Measurements from ENCODE around the gene SLC29A2.
A peak's percentile ranks its signal among the peaks of the same experiment; 100 is the strongest.
"Not testable (repeated sequence)": the region's sequence is repeated elsewhere in the genome, so short reads cannot be mapped to it uniquely, and the experiment has no call there.

SLC29A2 gene

DNA sequence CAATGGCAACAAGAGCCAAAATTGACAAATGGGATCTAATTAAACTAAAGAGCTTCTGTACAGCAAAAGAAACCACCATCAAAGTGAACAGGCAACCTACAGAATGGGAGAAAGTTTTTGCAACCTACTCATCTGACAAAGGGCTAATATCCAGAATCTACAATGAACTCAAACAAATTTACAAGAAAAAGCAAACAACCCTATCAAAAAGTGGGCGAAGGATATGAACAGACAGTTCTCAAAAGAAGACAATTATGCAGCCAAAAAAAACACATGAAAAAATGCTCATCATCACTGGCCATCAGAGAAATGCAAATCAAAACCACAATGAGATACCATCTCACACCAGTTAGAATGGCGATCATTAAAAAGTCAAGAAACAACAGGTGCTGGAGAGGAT lies 51.3 kb downstream of the SLC29A2 start:
- not testable (repeated sequence) for H3K9me3 ChIP-seq (replicated peaks in 1 of 2; ENCODE audit: control insufficient read depth in 2 of 2, insufficient read depth in 1 of 2, low read depth in 1 of 2, low read length in 2 of 2); H3K79me1 ChIP-seq (ENCODE audit: low read depth, low read length); H3K14ac ChIP-seq (ENCODE audit: low read length); H3K23ac ChIP-seq (ENCODE audit: low read depth, low read length, poor library complexity); H2AFZ ChIP-seq (ENCODE audit: low read length); DNase-seq (ENCODE audit: low spot score); H2BK12ac ChIP-seq (ENCODE audit: low read length); H3K4me2 ChIP-seq (ENCODE audit: insufficient read depth, low read length, poor library complexity, severe bottlenecking); H3K4me3 ChIP-seq (ENCODE audit: low read length in 2 of 2); H3K36me3 ChIP-seq (replicated peaks in 1 of 2; ENCODE audit: control insufficient read depth in 2 of 2, insufficient read depth in 2 of 2, low read length in 2 of 2); H3K9ac ChIP-seq (ENCODE audit: low read depth, low read length, poor library complexity); H2BK5ac ChIP-seq (ENCODE audit: low read length); H2BK120ac ChIP-seq (ENCODE audit: low read depth, low read length); H3K27me3 ChIP-seq (ENCODE audit: control insufficient read depth in 3 of 3, insufficient read depth in 3 of 3, low read depth in 1 of 3, low read length in 3 of 3); H4K91ac ChIP-seq (ENCODE audit: low read depth, low read length, poor library complexity); H2AK5ac ChIP-seq (ENCODE audit: low read depth, low read length); H4K8ac ChIP-seq (ENCODE audit: low read depth, low read length); H3K18ac ChIP-seq (ENCODE audit: low read length); H3K4ac ChIP-seq (ENCODE audit: low read length); H3K27ac ChIP-seq (replicated peaks; ENCODE audit: low read length); H2BK15ac ChIP-seq (ENCODE audit: low read length)
- H3K4me1 ChIP-seq (ENCODE audit: control insufficient read depth in 2 of 2, insufficient read depth in 1 of 2, low read depth in 1 of 2, low read length in 2 of 2) = peaks cover 29 to 34% of the 10 kb centered on the region in 2 donors
- no CpG with 5 or more reads among the region's 2 CpGs for WGBS, 2 donors (ENCODE audit: extremely low coverage in 2 of 2, insufficient read length in 2 of 2, insufficient replicate concordance in 1 of 2)

DNA sequence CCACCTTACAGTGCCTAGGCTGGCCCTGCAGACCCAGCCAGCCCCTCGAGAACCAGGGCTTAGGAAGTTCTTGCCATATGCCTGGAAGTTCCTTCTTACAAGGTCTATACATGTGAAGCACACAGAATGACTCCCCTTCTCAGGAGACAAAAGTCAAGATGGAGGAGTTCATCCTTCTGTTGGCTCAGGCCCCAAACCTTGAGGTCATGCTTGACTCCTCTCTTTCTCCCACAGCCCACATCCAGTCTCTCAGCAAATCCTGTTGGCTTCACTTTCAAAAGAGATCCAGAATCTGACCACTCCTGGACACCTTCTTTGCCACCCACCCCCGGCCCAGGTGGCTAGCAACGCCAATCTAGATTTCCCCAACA lies 53.0 kb downstream of the SLC29A2 start:
- Histone ChIP-seq H2AK5ac (ENCODE audit: low read depth, low read length) (no peak overlapping the region), H2BK120ac (ENCODE audit: low read depth, low read length) (no peak overlapping the region), H4K91ac (ENCODE audit: low read depth, low read length, poor library complexity) (no peak overlapping the region), H3K14ac (ENCODE audit: low read length) (no peak overlapping the region), H3K27me3 (ENCODE audit: control insufficient read depth in 3 of 3, insufficient read depth in 3 of 3, low read depth in 1 of 3, low read length in 3 of 3) (no peaks in the 10 kb centered on the region), H3K4me2 (ENCODE audit: insufficient read depth, low read length, poor library complexity, severe bottlenecking) (no peak overlapping the region), H3K79me1 (ENCODE audit: low read depth, low read length) (no peaks in the 10 kb centered on the region), H3K36me3 (replicated peaks in 1 of 2; ENCODE audit: control insufficient read depth in 2 of 2, insufficient read depth in 2 of 2, low read length in 2 of 2) (no peaks in the 10 kb centered on the region), H4K8ac (ENCODE audit: low read depth, low read length) (peak overlapping the region; percentile 45), H3K18ac (ENCODE audit: low read length) (no peak overlapping the region), H2AFZ (ENCODE audit: low read length) (peak overlapping the region; percentile 84), H3K27ac (replicated peaks; ENCODE audit: low read length) (no peak overlapping the region), H2BK12ac (ENCODE audit: low read length) (peak overlapping the region; percentile 31), H3K4me1 (ENCODE audit: control insufficient read depth in 2 of 2, insufficient read depth in 1 of 2, low read depth in 1 of 2, low read length in 2 of 2) (peaks cover 25 to 31% of the 10 kb centered on the region in 2 donors), H2BK5ac (ENCODE audit: low read length) (no peak overlapping the region), H3K23ac (ENCODE audit: low read depth, low read length, poor library complexity) (no peak overlapping the region), H3K9me3 (replicated peaks in 1 of 2; ENCODE audit: control insufficient read depth in 2 of 2, insufficient read depth in 1 of 2, low read depth in 1 of 2, low read length in 2 of 2) (no peaks in the 10 kb centered on the region), H2BK15ac (ENCODE audit: low read length) (no peak overlapping the region), H3K4me3 (ENCODE audit: low read length in 2 of 2) (no peak overlapping the region), H3K9ac (ENCODE audit: low read depth, low read length, poor library complexity) (no peak overlapping the region), H3K4ac (ENCODE audit: low read length) (no peak overlapping the region)
- DNase-seq (ENCODE audit: low spot score) = no peak
- WGBS, 2 donors (ENCODE audit: extremely low coverage in 2 of 2, insufficient read length in 2 of 2, insufficient replicate concordance in 1 of 2) = no CpG with 5 or more reads among the region's 3 CpGs

DNA sequence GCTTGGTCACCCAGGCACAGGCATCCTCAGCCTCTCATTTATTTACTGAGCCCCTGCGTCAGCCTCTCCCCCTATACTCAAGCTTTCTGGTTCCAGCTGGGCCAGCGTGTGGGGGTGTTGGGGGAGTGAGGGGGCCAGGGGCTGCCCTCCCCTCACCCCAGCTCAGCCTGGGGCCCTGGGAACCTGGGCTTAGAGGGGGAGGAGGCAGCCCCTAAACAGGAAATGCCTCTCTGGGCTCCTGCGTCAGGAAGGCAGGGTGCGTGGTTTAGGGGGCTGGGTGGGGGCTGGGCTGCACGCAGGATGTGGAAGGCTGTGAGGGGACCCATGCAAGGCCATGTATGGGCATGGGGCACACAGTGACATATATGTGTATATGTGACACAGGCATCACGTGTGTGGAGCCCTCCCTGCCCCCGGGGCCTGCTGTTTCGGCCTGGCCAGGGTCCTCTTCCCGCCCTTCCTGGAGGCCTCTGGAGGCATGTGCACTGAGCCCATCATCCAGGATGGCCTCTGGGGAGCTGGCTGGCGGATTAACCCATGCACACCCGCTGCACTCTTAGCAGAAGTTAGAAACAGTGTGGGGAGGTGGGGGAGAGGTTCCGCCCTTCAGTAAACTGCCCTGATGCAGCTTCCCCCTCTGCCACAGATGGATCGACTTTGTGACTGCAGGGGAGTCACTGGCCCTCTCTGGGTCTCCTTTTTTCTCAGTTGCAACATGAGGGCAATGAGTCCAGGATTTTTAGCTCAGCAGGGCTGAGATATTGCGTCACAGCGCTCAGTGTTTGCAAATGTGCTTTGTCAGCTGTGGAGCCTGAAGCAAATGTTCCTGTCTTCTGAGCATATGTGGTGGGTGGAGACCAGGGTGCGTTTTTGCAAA lies 53.6 kb downstream of the SLC29A2 start:
- DNase-seq (ENCODE audit: low spot score) = no peak
- no peak overlapping the region for H3K4me3 ChIP-seq (ENCODE audit: low read length in 2 of 2)

DNA sequence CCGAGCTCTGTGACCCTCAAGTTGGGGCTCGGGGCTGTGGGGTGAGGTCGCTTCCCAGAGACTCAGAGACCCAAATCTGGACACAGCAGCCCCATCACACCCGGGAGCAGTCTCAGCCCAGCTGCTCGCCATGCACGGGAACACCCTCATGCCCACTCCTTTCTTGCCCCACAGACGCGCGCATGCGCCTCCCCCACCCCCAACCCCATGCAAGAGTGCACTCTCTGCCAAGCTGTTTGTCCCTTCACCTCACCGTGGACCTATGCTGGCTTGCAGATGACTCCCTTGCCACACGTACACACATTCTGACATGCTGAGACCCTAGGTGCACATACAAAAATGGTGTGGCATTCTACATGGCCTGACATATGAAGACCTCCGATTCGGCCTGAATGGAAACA lies 54.2 kb downstream of the SLC29A2 start:
- Histone ChIP-seq H3K4me1 (ENCODE audit: control insufficient read depth in 2 of 2, insufficient read depth in 1 of 2, low read depth in 1 of 2, low read length in 2 of 2) (peaks cover 22 to 28% of the 10 kb centered on the region in 2 donors), H3K9me3 (replicated peaks in 1 of 2; ENCODE audit: control insufficient read depth in 2 of 2, insufficient read depth in 1 of 2, low read depth in 1 of 2, low read length in 2 of 2) (no peaks in the 10 kb centered on the region), H2BK5ac (ENCODE audit: low read length) (no peak overlapping the region), H3K4me3 (ENCODE audit: low read length in 2 of 2) (no peak overlapping the region), H2BK12ac (ENCODE audit: low read length) (no peak overlapping the region), H3K4ac (ENCODE audit: low read length) (no peak overlapping the region), H2AFZ (ENCODE audit: low read length) (peak overlapping the region; percentile 84), H2BK120ac (ENCODE audit: low read depth, low read length) (no peak overlapping the region), H3K9ac (ENCODE audit: low read depth, low read length, poor library complexity) (peak overlapping the region; percentile 13), H2BK15ac (ENCODE audit: low read length) (no peak overlapping the region), H3K18ac (ENCODE audit: low read length) (peak overlapping the region; percentile 58), H4K91ac (ENCODE audit: low read depth, low read length, poor library complexity) (no peak overlapping the region), H3K27ac (replicated peaks; ENCODE audit: low read length) (peak overlapping the region; percentile 42), H3K14ac (ENCODE audit: low read length) (no peak overlapping the region), H3K27me3 (ENCODE audit: control insufficient read depth in 3 of 3, insufficient read depth in 3 of 3, low read depth in 1 of 3, low read length in 3 of 3) (no peaks in the 10 kb centered on the region), H4K8ac (ENCODE audit: low read depth, low read length) (no peak overlapping the region), H3K79me1 (ENCODE audit: low read depth, low read length) (no peaks in the 10 kb centered on the region), H3K4me2 (ENCODE audit: insufficient read depth, low read length, poor library complexity, severe bottlenecking) (peak overlapping the region; percentile 2), H3K23ac (ENCODE audit: low read depth, low read length, poor library complexity) (peak overlapping the region; percentile 40), H2AK5ac (ENCODE audit: low read depth, low read length) (peak overlapping the region; percentile 1), H3K36me3 (replicated peaks in 1 of 2; ENCODE audit: control insufficient read depth in 2 of 2, insufficient read depth in 2 of 2, low read length in 2 of 2) (no peaks in the 10 kb centered on the region)
- WGBS, 2 donors (ENCODE audit: extremely low coverage in 2 of 2, insufficient read length in 2 of 2, insufficient replicate concordance in 1 of 2) = no CpG with 5 or more reads among the region's 14 CpGs
- DNase-seq (ENCODE audit: low spot score) = no peak

More for the DNA sequence above, 53.6 kb downstream of the SLC29A2 start:
- Histone ChIP-seq H3K36me3 (replicated peaks in 1 of 2; ENCODE audit: control insufficient read depth in 2 of 2, insufficient read depth in 2 of 2, low read length in 2 of 2) (no peaks in the 10 kb centered on the region), H2BK5ac (ENCODE audit: low read length) (no peak overlapping the region), H3K23ac (ENCODE audit: low read depth, low read length, poor library complexity) (no peak overlapping the region), H3K9ac (ENCODE audit: low read depth, low read length, poor library complexity) (no peak overlapping the region), H2BK15ac (ENCODE audit: low read length) (peak overlapping the region; percentile 40), H4K8ac (ENCODE audit: low read depth, low read length) (peak overlapping the region; percentile 90), H3K79me1 (ENCODE audit: low read depth, low read length) (no peaks in the 10 kb centered on the region), H3K18ac (ENCODE audit: low read length) (peak overlapping the region; percentile 69), H3K9me3 (replicated peaks in 1 of 2; ENCODE audit: control insufficient read depth in 2 of 2, insufficient read depth in 1 of 2, low read depth in 1 of 2, low read length in 2 of 2) (no peaks in the 10 kb centered on the region), H3K4me2 (ENCODE audit: insufficient read depth, low read length, poor library complexity, severe bottlenecking) (no peak overlapping the region), H3K27me3 (ENCODE audit: control insufficient read depth in 3 of 3, insufficient read depth in 3 of 3, low read depth in 1 of 3, low read length in 3 of 3) (no peaks in the 10 kb centered on the region), H4K91ac (ENCODE audit: low read depth, low read length, poor library complexity) (no peak overlapping the region), H2AK5ac (ENCODE audit: low read depth, low read length) (peak overlapping the region; percentile 3), H2BK12ac (ENCODE audit: low read length) (peak overlapping the region; percentile 31), H3K4ac (ENCODE audit: low read length) (no peak overlapping the region), H2AFZ (ENCODE audit: low read length) (peak overlapping the region; percentile 84), H3K27ac (replicated peaks; ENCODE audit: low read length) (no peak overlapping the region), H3K4me1 (ENCODE audit: control insufficient read depth in 2 of 2, insufficient read depth in 1 of 2, low read depth in 1 of 2, low read length in 2 of 2) (peaks cover 24 to 29% of the 10 kb centered on the region in 2 donors), H2BK120ac (ENCODE audit: low read depth, low read length) (no peak overlapping the region), H3K14ac (ENCODE audit: low read length) (no peak overlapping the region)
- WGBS, 2 donors (ENCODE audit: extremely low coverage in 2 of 2, insufficient read length in 2 of 2, insufficient replicate concordance in 1 of 2) = no CpG with 5 or more reads among the region's 16 CpGs

All from neuronal stem cell (in vitro differentiated cells).